GM21367 (cell line): Measurements from ENCODE around the gene ZNRF3.
"Not testable (repeated sequence)": the region's sequence is repeated elsewhere in the genome, so short reads cannot be mapped to it uniquely, and the experiment has no call there.

Source experiments
- ATAC-seq: cut with Tn5 transposase; IDR thresholded peaks from one replicate; pipeline ENCODE4 v1.9.1; 2021; ENCODE audit not compliant: unreplicated experiment

Gene ZNRF3

DNA sequence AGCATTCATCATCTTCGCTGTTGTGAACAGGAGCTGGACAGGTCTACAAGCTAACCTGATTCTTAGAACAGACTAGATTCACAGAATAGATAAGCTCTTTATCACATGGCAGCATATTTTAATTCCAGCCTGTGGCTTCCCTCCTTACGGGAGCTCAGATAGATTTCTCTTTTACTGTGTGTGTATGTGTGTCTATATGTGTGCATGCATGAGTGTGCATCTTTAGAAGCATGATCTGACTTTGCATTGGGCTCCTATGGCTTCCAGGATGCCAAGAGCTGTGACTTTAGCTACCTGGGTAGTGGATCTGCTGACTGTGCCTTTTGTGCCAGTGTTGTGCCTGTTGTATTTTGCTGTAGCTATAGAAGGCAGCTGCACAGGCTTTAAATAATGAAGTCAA is 44.3 kb downstream of the ZNRF3 start:
- ATAC-seq = no peak

DNA sequence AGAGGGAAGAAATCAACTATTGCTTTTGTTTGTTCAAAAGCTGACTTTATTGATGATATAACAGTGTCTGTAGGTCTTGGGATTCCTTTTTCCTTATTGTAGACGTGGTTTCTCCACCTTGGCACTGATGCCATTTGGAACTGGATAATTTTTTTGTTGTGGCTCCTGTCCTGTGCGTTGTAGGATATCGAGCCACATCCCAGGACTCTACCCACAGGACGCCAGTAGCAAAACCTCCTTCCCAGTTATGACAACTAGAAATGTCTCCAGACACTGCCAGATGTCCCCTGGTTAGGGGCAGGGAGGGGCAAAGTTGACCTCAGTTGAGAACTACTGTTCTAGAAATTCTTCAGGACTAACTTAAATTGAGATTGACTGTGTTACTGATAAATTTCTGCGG is 45.8 kb downstream of the ZNRF3 start:
- no peak for ATAC-seq

DNA sequence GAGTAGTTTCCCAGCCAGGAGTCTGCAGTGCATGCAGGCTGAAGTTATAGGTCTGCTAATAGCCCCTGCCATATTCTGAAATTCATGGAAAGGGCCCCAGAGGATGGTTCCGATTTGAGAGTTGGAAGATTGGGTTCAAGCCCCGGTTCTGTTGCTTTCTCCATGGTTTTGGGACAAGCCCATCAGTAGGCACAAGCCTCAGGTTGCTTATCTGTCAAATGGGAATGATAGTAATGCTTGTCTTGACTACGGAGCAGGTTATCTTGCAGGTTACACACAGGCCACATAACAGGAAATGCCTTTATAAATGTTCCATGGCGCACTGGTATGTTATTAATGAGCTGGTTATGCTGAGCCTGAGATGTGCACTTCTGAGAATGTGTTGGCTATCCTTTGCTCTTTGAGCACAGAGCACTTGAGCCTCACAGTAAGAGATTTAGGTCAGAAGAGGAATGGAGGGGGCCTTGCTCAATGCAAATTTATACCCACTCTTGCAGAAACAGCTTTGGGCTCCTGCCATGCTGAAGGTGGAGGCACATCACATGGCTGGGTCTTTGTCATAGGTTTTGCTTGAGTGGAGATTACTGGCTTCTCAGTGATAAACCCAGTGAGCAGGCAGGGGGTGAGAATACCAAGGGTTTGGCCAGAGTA is 47.1 kb downstream of the ZNRF3 start:
- no peak for ATAC-seq

DNA sequence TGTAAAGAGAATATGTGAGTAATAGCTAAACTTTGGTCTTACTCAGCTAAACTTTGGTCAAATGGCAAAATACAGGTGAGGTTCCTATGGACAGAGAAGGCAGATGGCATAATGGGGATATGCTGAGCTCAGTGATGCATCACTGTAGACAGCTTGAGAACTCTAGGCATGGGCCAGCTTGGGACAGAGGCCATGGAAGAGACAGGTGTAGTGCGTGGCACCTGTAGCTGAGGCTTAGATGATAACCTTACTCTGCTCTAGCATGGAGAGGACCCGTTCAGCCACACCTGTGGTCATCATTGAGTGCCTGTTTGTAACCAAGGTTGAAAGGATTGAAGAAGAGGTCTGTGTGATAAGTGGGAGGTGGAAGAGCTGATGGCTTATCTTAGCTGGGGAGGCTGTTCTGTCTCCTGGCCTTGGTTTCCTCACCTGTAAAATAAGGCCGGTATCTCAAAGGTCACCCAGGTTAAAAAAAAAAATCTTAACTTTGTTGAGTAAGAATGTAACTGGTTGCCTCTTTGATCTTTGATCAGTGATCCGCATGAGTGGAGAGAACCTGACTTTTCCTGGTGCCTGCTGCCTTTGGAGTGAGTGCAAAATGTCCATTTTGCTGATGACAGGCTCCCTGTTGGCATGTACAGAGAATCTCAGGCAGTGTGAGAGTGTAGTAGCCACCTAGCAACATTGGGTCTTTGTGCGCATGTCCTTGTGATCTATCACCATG is 48.6 kb downstream of the ZNRF3 start:
- no peak for ATAC-seq

DNA sequence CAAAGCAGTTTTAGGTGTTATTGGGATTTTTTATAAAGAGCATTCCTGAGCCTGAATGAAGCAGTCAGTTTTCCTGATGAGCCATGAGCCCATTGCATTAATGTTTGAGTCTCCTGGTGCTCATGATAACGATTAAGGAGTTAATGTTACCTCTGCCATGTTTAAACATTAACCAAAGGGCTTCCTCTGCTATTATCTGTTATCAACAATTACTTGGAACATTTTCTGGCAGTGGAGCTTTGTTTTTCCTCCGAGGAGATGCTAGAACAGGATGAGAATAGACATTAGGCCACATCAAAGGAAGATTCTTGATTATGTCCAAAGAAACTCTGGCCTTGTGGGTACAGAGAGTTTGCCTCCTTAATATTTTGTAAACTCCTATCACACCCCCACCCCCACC is 49.9 kb downstream of the ZNRF3 start:
- no peak for ATAC-seq

DNA sequence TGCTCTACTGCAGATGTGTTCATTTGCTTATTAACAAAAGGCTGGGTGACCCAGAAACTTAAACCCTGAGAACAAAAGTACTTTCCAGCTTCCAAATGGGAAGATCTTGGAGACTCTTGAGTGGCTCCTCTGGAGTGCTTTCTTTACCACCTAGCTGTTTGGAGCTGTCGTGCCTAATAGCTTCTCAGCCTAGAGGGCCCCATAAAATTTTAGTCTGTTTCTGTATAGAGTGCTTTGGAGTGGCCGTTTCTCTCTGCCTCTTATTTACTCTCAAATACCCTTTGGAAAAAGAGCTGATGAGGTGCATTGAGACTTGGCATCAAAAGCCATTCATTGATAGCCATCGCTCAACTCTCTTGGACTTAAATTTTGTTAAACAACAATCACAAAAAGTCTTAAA is 50.7 kb downstream of the ZNRF3 start:
- ATAC-seq = no peak

DNA sequence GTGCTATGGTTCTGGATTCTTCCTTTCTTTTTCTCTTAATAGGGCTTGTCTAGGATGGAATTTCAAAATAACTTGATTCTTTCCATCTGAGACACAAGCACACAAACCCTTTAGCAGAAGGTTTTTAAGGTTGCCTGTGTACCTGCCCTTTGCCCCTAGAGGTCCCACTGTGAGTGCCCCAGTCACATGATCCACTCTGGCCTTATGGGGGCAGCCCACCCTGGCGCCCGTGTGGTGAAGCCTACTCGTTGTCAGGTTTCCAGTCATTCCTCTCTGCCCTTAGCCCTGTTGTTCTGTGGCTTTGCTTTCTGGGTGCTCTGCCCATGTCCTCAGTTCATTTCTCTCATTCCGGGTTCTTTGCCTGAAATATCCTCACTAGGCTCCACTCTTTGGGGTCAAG is 51.8 kb downstream of the ZNRF3 start:
- no peak for ATAC-seq

DNA sequence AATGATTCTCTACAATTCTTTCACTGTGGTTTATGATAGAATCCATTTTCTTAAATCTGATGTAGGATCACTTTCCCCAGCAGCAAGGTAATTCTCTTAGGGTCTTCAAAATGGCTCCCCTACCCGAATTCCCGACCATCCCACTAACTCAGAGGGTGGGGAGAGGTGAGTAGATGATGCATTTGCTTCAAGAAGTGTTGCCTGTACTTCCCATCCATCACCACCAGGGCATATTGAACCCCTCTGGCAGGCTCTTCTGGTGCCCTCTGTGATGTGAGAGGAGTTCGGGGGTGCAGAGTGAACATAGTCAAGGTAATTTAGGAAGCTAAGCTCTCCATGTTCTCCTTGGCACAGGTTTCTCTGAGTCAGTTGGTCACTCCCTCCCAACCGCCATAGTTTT is 52.3 kb downstream of the ZNRF3 start:
- ATAC-seq = no peak

DNA sequence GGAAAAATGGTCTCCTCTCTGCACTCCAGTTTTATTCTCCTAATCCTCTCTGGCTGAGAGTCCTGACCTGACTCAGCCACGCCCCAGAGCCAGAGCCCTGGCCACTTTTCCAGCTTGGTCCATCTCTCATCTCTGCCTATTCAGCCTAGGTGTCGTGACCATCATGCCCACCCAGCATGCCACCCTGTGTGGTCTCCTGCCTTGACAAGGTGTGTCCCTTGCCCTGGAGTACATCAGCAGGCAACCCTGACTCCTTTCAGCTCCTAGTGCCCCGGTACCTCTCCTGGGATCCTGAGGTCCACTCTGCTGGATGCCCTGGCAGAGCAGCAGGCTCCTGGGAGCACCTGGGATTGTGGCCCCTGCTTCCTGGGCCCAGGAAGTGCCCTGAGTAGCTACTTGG is 52.8 kb downstream of the ZNRF3 start:
- ATAC-seq = no peak

DNA sequence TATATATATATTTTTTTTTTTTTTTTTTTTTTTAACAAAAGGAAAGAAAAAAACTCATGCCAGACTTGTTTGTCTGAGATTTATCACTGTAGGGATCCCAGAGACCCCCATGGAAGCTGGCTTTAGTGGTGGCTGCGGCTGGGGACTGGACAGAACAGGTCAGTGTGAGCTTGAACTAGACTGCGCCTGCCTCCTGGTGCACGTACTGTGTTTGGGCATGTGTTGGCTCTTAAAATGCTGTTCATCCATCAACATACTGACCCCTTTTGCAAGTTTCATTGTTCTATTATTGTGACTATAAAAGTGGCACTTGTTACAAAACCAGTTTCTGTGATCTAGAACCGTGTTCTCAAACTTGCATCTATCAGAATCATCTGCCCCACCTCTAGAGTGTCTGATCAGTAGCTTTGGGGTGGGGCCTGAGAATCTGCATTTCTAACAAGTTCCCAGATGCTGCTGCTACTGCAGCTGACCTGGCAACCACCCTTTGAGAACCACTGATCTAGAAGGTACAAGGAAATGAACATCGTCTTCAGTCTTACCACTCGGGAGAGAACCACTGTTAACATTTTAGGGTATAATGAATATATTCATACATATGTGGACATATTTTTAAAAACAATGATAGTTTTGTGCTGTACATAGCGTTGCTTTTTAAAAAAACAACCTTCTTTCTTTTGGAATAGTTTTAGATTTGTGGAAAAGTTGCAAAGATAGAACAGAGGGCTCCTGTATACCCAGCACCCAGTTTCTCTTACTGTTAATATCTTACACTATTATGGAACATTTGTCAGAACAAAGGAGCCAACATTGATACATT is 54.0 kb downstream of the ZNRF3 start:
- ATAC-seq = no peak

DNA sequence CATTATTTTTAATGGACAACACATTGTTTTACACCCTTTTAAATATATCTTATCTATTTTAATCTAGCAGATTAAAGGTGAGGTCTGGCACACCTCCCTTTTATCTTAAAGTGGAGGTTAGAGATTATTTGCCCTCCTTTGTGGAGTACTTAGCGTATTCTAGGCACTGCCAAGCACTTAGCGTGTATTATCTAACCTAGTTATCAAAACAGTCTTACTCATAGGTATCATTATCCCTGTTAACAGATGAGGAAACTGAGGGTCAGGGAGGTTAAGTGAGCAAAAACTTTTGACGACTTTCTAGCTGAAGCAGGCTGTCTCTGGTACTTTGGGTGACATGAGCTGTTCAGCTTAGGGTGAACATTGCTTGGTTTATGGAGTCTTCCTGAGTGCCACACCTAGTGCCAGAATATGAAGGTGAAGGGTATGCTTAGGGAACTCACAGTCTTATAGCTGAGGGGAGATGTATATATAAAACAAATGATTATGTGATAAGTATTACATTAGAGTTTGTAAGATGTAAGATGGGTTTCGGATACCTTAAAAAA is 55.0 kb downstream of the ZNRF3 start:
- ATAC-seq = no peak

DNA sequence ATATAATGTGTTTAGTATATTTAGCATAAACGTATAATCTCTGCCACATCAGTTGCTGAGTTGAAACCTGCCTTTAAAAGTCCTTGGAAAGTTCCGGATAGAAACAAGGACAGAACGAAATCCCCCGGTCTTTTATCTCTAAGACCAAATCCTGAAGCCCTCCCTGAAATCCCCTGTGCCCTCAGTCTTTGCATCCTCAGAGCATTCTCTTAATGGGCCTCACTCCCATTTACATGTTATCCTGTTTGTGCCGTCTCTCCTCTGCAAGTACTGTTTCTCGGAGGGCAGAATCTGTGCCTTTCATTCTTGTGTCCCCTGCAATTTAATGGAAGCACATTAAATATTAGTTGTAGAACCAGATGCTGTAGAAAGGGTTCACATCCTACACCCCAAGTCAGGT is 56.0 kb downstream of the ZNRF3 start:
- ATAC-seq = no peak

DNA sequence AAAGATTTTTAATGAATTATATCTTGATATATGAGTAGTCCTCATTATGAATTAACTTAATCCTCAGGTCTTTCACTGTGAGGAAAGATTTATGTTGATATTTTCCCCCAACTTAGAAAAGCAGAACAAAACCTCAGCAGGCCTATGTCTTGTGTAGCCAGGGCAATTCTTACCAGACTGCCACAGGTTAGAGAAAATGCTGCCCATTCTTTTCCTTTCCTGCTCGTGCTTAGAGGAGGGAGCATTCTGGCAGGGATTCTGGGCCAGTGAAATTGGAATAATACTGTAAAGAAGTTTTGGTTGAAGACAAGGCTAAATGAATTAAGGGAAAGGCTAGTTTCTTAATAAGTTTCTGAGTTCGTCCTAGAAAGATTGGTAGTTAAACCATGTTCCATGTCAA is 56.6 kb downstream of the ZNRF3 start:
- ATAC-seq = no peak

DNA sequence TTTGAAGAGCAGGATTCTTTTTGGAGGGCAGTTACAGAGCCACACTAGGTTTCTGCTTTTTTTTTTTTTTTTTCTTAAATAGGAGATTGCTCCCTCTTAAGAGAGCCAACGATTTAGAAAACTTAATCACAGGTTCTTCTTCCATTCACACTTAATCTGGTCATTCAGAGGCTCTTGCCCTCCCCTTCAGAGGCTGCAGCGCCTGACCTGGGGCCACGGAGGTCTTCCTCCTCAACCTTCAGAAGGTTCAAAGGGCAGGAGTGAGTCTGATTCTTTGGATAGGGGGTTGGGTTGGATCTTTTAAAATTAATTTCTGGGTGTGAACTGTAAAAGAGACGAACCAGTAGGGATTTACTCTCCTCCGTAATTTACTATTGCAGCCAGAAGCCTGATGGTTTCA is 57.1 kb downstream of the ZNRF3 start:
- no peak for ATAC-seq

DNA sequence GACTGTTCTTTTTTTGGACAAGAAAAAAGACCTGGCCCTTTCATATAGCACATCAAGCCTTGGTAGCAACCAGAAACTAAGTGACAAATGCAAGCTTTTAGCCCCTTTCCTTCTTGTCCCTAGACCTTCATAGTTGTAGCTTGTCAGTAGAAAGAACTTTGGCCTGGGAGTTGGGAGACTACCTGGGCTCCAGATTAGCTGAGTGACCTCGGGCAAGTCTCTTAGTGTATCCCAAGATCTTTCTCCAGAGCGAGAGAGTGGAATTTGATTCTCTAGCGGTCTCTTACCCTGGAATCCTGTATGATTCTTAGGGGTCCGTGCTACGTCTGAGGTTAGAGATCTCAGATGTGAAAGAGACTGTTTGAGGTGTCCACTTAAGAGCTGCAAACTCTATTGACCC is 59.0 kb downstream of the ZNRF3 start:
- ATAC-seq = no peak

DNA sequence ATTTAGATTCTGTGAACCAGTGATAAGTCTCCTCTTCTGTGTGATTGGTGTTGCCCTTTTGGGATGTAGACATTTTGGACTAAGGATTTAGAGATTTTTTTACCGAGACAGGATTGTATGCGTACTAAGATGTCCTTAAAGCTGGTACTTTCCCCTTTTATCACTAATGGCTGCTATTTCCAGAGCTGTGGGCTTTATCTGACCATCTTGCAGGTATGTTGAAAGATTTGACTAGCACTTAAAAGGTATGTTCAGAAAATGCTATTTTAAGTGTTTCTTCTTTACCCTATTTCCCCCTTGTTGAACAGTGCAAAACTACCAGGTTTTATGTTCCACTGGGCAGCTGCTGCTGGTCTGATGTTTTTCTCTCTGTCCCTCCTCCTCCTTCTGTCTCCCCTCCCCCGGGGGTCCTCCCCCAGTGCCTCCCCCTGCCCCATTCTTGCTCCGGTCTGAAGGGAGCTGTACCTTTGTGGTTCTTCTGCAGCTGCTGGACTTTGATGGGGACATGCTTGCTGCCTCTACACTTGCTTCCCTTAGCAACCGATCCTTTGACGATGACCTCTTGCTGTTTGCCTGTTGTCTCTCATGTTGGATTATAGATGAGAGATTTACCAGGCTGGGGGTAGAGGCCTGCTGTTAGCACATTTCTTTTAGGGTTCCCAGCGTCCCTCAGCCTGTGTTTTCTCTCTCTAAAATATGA is 59.6 kb downstream of the ZNRF3 start:
- ATAC-seq = no peak

DNA sequence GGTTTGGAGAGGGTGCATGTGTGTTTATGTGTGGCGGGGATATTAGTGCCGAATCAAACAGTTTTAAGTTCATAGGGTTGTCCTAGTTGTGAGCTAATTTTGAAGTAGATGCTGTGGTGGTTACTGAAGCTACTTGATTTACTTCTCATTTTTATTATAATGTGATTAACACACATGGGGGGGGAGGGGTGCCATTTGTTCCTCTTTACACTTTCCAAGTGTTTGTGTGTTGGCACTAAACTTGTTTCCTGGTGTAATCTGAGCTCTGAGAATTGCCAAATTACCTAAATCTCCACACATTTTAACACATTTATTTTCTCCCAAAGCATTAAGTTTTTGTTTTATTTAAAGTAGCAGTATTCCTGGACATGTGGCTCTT is 60.1 kb downstream of the ZNRF3 start:
- no peak for ATAC-seq

DNA sequence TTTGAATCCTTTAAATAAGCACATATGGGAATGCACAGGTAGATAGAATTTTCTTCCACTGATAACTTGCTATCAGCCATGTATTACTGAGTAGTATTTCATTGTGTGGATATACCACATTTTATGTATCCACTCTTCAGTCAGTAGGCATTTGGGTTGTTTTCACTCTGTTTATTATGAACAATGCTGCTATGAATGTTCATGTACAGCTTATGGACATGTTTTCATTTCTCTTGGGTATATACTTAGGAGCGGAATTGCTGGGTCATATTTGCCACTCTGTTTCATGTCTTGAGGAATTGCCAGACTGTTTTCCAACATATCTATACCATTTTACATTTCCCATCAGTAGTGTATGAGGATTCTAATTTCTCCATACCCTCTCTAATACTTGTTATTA is 63.8 kb downstream of the ZNRF3 start:
- ATAC-seq = no peak

DNA sequence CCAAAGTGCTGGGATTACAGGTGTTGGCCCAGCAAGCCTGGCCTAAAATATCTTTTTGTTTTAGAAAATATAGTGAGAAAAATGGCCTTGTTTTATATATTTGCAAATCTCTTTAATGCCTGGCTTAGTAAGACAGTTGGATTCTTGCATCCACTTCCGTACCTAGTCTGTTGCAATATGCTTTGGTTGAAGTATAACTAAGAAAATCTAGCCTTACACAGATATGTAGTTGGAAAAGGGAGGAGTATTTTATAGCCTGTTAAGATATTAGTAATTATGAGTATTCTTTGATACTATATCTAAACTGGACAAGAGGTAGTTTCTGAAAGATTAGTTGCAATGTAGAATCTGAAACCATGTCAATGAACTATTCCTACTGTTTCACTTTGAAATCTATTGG is 65.1 kb downstream of the ZNRF3 start:
- no peak for ATAC-seq

DNA sequence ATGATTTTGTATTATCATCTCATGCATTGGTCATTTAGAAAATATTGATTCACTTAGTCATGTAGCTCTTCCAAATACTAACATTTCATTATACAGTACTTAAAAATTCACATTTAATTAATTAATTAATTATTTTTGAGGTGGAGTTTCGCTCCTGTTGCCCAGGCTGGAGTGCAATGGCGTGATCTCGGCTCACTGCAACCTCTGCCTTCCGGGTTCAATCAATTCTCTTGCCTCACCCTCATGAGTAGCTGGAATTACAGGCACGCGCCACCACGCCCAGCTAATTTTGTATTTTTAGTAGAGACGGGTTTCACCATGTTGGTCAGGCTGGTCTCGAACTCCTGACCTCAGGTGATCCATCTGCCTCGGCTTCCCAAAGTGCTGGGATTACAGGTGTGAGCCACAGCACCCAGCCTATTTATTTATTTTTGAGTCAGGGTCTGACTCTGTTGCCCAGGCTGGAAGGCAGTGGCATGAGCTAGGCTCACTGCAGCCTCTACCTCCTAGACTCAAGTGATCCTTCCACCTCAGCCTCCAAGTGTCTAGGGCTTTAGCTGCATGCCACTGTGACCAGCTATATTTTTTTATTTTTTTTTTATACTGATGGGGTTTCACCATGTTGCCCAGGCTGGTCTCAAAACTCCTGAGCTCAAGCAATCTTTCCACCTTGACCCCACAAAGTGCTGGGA is 65.6 kb downstream of the ZNRF3 start:
- ATAC-seq = not testable (repeated sequence)

DNA sequence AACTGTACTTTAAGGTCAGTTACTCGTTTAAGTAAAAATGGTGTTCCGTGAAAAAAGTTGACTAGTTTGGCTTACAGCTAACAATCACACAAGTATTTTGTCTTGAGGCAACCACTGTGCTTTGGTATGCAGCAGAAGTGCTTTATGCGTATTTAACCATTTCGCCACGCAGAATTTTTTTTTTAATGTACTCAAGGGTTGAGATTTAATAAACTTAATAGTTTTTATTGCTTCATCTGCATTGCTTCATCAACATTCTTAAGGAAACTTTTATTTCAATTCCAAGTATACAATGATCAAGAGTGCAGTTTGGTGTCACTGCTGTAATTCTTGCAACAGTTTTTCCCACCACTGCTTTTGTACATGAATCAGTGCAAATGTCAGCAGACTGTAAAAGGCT is 66.4 kb downstream of the ZNRF3 start:
- no peak for ATAC-seq
